Lower lobe of right lung (tissue), 2 donors: ENCODE measurements around the gene MUSTN1. TPM values are rescaled to one million over a fixed set of nuclear protein-coding genes. Genes with fewer than 3 reads are reported as not detected.
A peak's percentile ranks its signal among the peaks of the same experiment; 100 is the strongest.

Source experiments
- ATAC-seq, 2 donors: fragments of 200-7000 bp; cut with Tn5 transposase; one replicate each; pipeline ENCODE4 v1.9.1; 2020 to 2022; ENCODE audit warnings: mild to moderate bottlenecking in 2 of 2, moderate library complexity in 2 of 2
- DNase-seq: peaks from one replicate; pipeline ENCODE4 v3.0.0-alpha.2; 2020
- H3K27ac ChIP-seq: fragments of 200-600 bp; one replicate; pipeline ENCODE4 v1.8.0; 2022
- H3K27me3 ChIP-seq: fragments of 200-600 bp; one replicate; pipeline ENCODE4 v1.8.0; 2022; ENCODE audit warnings: low read depth
- H3K36me3 ChIP-seq: fragments of 200-600 bp; one replicate; pipeline ENCODE4 v1.8.0; 2022; ENCODE audit warnings: mild to moderate bottlenecking
- H3K4me1 ChIP-seq: fragments of 200-600 bp; one replicate; pipeline ENCODE4 v1.8.0; 2022
- H3K4me3 ChIP-seq: fragments of 200-600 bp; one replicate; pipeline ENCODE4 v1.8.0; 2022; ENCODE audit warnings: mild to moderate bottlenecking
- H3K9me3 ChIP-seq: fragments of 200-600 bp; one replicate; pipeline ENCODE4 v1.8.0; 2022
- intact Hi-C: fragments of 100-400 bp; cut with DNase I; formaldehyde crosslinking; loops from one replicate; pipeline ENCODE4 v1.11.0; 2022
- total RNA-seq: library from RNA; stranded (reverse); fragmentation: NEBNext Ultra II Directional; extraction: Animal tissue kit (Norgen Biotek cat#: 25700); gene quantifications from one replicate; pipeline ENCODE4 v1.2.1, GENCODE V29; 2021
- TF ChIP-seq, protein P1 (sequence below): fragments of 200-600 bp; IDR thresholded peaks from one replicate; pipeline ENCODE4 v1.8.0; 2022; ENCODE audit warnings: antibody characterized with exemption, mild to moderate bottlenecking
- donor health status: DM: no; HTN: yes; CAD: no; lungs with severe emphysema.

Gene MUSTN1
- total RNA-seq, 1 donor from 2014 or later: 7.3 TPM

DNA sequence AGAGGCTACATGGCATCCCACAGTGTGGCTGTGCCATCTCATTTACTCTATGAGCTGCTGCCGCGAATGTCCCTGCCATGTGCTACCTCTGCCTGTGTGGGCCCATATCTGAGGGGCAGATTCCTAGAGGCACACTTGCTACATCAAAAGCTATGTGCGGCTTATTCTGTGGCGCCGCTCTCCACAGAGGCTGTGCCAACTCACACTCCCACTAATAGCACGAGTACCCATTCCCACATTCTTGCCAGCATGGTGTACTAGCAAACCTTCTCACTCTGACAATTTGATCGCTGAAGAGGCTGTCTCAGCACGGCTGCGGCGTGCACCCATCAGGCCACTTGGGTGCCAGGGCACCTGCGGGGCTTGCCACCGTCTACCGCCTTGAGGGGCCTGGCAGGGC, 31.2 kb upstream of the MUSTN1 start:
- TF ChIP-seq, protein P1, sequence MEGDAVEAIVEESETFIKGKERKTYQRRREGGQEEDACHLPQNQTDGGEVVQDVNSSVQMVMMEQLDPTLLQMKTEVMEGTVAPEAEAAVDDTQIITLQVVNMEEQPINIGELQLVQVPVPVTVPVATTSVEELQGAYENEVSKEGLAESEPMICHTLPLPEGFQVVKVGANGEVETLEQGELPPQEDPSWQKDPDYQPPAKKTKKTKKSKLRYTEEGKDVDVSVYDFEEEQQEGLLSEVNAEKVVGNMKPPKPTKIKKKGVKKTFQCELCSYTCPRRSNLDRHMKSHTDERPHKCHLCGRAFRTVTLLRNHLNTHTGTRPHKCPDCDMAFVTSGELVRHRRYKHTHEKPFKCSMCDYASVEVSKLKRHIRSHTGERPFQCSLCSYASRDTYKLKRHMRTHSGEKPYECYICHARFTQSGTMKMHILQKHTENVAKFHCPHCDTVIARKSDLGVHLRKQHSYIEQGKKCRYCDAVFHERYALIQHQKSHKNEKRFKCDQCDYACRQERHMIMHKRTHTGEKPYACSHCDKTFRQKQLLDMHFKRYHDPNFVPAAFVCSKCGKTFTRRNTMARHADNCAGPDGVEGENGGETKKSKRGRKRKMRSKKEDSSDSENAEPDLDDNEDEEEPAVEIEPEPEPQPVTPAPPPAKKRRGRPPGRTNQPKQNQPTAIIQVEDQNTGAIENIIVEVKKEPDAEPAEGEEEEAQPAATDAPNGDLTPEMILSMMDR: no peak
- Histone ChIP-seq H3K4me1 (no peaks in the 10 kb centered on the region), H3K9me3 (no peaks in the 10 kb centered on the region), H3K27me3 (no peaks in the 10 kb centered on the region), H3K27ac (no peak overlapping the region), H3K36me3 (no peaks in the 10 kb centered on the region), H3K4me3 (no peak overlapping the region)
- ATAC-seq (peak; percentile 58), DNase-seq (no peak)
- intact Hi-C loops: no loop called here

DNA sequence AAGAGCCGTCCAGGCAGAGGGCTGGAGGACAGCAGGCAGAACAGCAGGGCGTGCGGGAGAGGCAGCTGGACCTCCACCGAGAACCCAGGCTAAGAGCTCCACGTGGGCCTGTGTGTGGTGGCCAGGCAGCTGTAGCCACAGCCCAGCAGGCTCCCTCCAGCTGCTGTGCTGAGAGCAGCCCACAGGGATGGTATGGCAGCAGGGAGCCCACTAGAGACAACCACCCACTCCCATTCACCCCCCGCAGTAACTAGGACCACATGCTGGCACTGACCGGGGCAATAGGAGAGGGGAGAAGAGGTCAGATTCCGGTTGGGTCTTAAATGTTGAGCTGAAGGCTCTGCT, 25.6 kb upstream of the MUSTN1 start:
- Histone ChIP-seq H3K4me3 (no peak overlapping the region), H3K36me3 (peaks cover 3% of the 10 kb centered on the region), H3K27ac (no peak overlapping the region), H3K27me3 (no peaks in the 10 kb centered on the region), H3K4me1 (no peaks in the 10 kb centered on the region), H3K9me3 (no peaks in the 10 kb centered on the region)
- intact Hi-C loops: no loop called here
- ATAC-seq (no peak), DNase-seq (no peak)
- TF ChIP-seq, protein P1: no peak

DNA sequence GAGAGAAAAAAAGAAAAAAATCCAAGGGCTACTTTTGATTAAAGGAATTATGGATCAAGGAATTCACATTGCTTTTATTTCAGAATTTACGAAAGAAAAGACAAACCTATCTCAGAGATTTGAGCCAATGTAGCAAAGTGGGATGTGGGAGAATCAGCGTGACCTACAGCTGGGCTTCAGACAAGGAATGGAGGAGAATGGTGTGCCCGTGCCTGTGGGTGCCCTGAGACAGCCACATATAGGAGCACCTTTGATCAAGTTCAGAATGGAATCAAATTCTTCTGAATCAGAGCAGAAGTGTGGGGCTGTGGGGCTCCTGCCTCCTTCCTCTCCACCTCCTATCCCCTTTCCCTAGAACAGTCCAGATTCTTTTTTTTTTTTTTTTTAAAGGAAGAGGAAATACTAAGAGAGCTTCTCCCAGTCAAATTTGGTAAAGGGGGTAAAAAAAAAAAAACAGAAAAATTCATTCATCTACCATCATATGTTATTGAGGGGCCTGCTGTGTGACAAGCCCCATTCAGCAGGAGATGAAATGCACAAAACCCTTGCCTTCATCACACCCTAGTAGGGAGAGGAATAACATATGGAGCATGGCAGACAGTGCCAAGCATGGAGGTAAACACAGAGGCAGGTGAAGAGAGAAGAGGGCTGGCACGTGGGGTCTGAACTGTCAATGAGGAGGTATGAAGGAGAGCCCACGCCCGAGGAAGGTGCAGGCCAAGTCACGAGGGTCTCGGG, 25.0 kb upstream of the MUSTN1 start:
- ATAC-seq (no peak), DNase-seq (no peak)
- intact Hi-C loops: no loop called here
- Histone ChIP-seq H3K4me1 (no peaks in the 10 kb centered on the region), H3K27ac (no peak overlapping the region), H3K9me3 (no peaks in the 10 kb centered on the region), H3K27me3 (no peaks in the 10 kb centered on the region), H3K4me3 (no peak overlapping the region), H3K36me3 (peaks cover 7% of the 10 kb centered on the region)
- TF ChIP-seq, protein P1: no peak

DNA sequence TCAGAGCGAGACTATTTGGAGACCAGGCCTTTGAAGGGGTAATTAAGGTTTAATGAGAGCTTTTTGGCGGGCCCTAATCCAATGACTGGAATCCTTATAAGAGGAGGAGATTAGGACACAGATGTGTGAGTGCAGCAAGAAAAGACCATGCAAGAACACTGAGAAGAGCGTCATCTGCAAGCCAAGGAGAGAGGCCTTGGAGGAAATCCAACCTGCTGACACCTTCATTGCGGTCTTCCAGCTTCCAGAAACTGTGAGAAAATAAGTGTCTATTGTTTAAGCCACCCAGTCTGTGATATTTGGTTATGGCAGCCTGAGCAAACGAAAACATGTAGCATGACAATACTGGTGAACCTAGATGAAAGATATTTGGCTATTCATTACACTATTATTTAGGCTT, 23.0 kb upstream of the MUSTN1 start:
- TF ChIP-seq, protein P1: no peak
- Histone ChIP-seq H3K27ac (no peak overlapping the region), H3K9me3 (no peaks in the 10 kb centered on the region), H3K27me3 (no peaks in the 10 kb centered on the region), H3K4me3 (no peak overlapping the region), H3K36me3 (peaks cover 21% of the 10 kb centered on the region), H3K4me1 (no peaks in the 10 kb centered on the region)
- DNase-seq (no peak), ATAC-seq (no peak)
- intact Hi-C loops: no loop called here

DNA sequence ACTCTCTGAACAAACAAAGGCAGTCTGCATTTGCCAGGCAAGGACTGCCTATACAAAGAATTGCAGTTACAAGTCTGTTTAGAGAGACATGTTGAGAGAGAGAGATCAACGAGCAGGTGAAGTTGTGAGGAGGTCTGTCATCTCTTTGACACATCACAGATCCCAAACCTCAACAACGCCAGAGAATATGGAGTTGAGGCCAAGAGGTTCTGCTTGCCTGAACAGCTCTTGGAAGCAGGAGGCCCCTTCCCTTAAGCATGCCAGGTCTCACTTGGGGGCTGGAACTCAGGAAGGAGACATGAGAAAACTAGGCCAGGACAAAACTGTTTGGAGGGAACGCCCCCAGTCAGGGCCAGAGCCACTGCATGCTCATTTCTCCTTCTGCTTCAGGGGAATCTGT, 22.3 kb upstream of the MUSTN1 start:
- Histone ChIP-seq H3K36me3 (peaks cover 26% of the 10 kb centered on the region), H3K4me3 (no peak overlapping the region), H3K27ac (no peak overlapping the region), H3K9me3 (no peaks in the 10 kb centered on the region), H3K27me3 (no peaks in the 10 kb centered on the region), H3K4me1 (no peaks in the 10 kb centered on the region)
- TF ChIP-seq, protein P1: no peak
- intact Hi-C loops: no loop called here
- DNase-seq (no peak), ATAC-seq (no peak)
